GM12878 (cell line): Measurements from ENCODE around the gene LTB4R. TPM values are rescaled to one million over a fixed set of nuclear protein-coding genes. Genes with fewer than 3 reads are reported as not detected.

ENCODE experiments used
- ATAC-seq: fragments of 200-7000 bp; cut with Tn5 transposase; 3 replicates; pipeline ENCODE4 v1.9.1; 2020; ENCODE audit warnings: mild to moderate bottlenecking, moderate library complexity
- BruUV-seq: library from RNA; stranded (reverse); fragments of 400-500 nt; replicated peaks from 2 replicates; lab custom pipeline; 2021; lab: Mats Ljungman, UMichigan
- CTCF ChIA-PET: fragments of 300-600 bp; sonication (Branson Sonifier 250); formaldehyde crosslinking; extraction: SDS; loops from one replicate; lab custom pipeline; 2021; ENCODE audit warnings: inconsistent platforms; lab: Yijun Ruan, JAX
- POLR2A ChIA-PET: fragments of 350-600 bp; formaldehyde crosslinking; extraction: SDS; loops from one replicate; lab custom pipeline; 2021; ENCODE audit warnings: inconsistent platforms; lab: Charles Lee
- RAD21 ChIA-PET: fragments of 300-600 bp; sonication (Branson Sonifier 250); formaldehyde crosslinking; loops from one replicate; lab custom pipeline; 2023; ENCODE audit warnings: antibody characterized with exemption; ENCODE audit not compliant: unreplicated experiment; lab: Charles Lee
- SMC1A ChIA-PET: fragments of 300-600 bp; sonication (Branson Sonifier 250); formaldehyde crosslinking; loops from one replicate; lab custom pipeline; 2023; ENCODE audit not compliant: unreplicated experiment, uncharacterized antibody; lab: Charles Lee
- DNase-seq: peaks from one replicate; pipeline ENCODE4 v3.0.0-alpha.2; 2011; ENCODE audit warnings: low read depth, low spot score
- FAIRE-seq: peaks from 3 replicates; lab custom pipeline; 2011; peaks lifted over from hg19 to GRCh38; lab: Jason Lieb, UNC
- H2AFZ ChIP-seq: 2 replicates; pipeline ENCODE4 v1.6.0; 2011; ENCODE audit warnings: low read depth, low read length, control low read depth; ENCODE audit not compliant: control insufficient read depth
- H3K27ac ChIP-seq: 2 replicates; pipeline ENCODE4 v1.5.1; 2011; ENCODE audit warnings: control low read depth; ENCODE audit not compliant: control insufficient read depth, insufficient read depth
- H3K27me3 ChIP-seq, 2 experiments: replicated peaks in 1 of 2; 2 replicates each; pipeline versions ENCODE4 v1.6.0 to v1.6.1; 2011; ENCODE audit warnings: low read length in 1 of 2; ENCODE audit not compliant: control insufficient read depth in 2 of 2, insufficient read depth in 2 of 2
- H3K36me3 ChIP-seq, 2 experiments: 2 replicates each; pipeline ENCODE4 v1.5.1; 2011; ENCODE audit warnings: low read length in 1 of 2; ENCODE audit not compliant: control insufficient read depth in 2 of 2, insufficient read depth in 2 of 2
- H3K4me1 ChIP-seq: 2 replicates; pipeline ENCODE4 v1.6.1; 2011; ENCODE audit warnings: mild to moderate bottlenecking, low read length, moderate library complexity, mixed read lengths; ENCODE audit not compliant: control insufficient read depth, insufficient read depth
- H3K4me2 ChIP-seq: 2 replicates; pipeline ENCODE4 v1.6.0; 2011; ENCODE audit warnings: control low read depth; ENCODE audit not compliant: control insufficient read depth, insufficient read depth
- H3K4me3 ChIP-seq: fragments of 200-600 bp; sonication (generic); 2 replicates; pipeline ENCODE4 v1.5.1; 2016
- H3K79me2 ChIP-seq: 2 replicates; pipeline ENCODE4 v1.6.0; 2011; ENCODE audit warnings: low read length; ENCODE audit not compliant: control insufficient read depth, insufficient read depth
- H3K9ac ChIP-seq: 2 replicates; pipeline ENCODE4 v1.8.0; 2011; ENCODE audit warnings: low read length, control low read depth, mixed read lengths; ENCODE audit not compliant: control insufficient read depth, insufficient read depth
- H3K9me3 ChIP-seq: replicated peaks from 3 replicates; pipeline ENCODE4 v1.5.1; 2011; ENCODE audit warnings: mild to moderate bottlenecking, low read length; ENCODE audit not compliant: control insufficient read depth, insufficient read depth
- H4K20me1 ChIP-seq: 2 replicates; pipeline ENCODE4 v1.6.0; 2011; ENCODE audit not compliant: control insufficient read depth, insufficient read depth
- LARP7 ChIP-seq: fragments of 450-650 bp; IDR thresholded peaks from 2 replicates; pipeline ENCODE4 v1.6.1; 2017; ENCODE audit warnings: mild to moderate bottlenecking
- MTA2 ChIP-seq: fragments of 450-650 bp; IDR thresholded peaks from 2 replicates; pipeline ENCODE4 v1.6.1; 2016; ENCODE audit warnings: low read depth, mild to moderate bottlenecking, moderate library complexity
- NFYB ChIP-seq: IDR thresholded peaks from 2 replicates; pipeline ENCODE4 v1.6.1; 2011; ENCODE audit warnings: low read depth, mild to moderate bottlenecking, low read length, improper control_type of control experiment, moderate library complexity; ENCODE audit not compliant: insufficient read depth
- NR2C1 ChIP-seq: fragments of 450-650 bp; IDR thresholded peaks from 2 replicates; pipeline ENCODE4 v1.6.1; 2017; ENCODE audit warnings: antibody characterized with exemption, mild to moderate bottlenecking, moderate library complexity
- POLR2A ChIP-seq: IDR thresholded peaks from 2 replicates; pipeline ENCODE4 v1.6.1; 2011; ENCODE audit warnings: low read depth, mild to moderate bottlenecking, low read length
- SREBF1 ChIP-seq: IDR thresholded peaks from 2 replicates; pipeline ENCODE4 v1.6.1; 2012; ENCODE audit warnings: mild to moderate bottlenecking, low read length
- ZSCAN29 ChIP-seq: fragments of 450-650 bp; IDR thresholded peaks from 2 replicates; pipeline ENCODE4 v1.6.1; 2017; ENCODE audit warnings: mild to moderate bottlenecking, moderate library complexity
- WGBS: methylation state at CpG from one replicate; pipeline ENCODE4 v1.1.6; 2016; ENCODE audit warnings: low lambda C conversion rate; ENCODE audit not compliant: insufficient replicate concordance, insufficient coverage; ENCODE audit errors: missing lambda C conversion rate; 5-methylcytosine and 5-hydroxymethylcytosine counted together
- in situ Hi-C: fragments of 300-500 bp; cut with MboI; formaldehyde crosslinking; loops from 9 replicates; pipeline ENCODE4 v1.14.3; 2018; ENCODE audit warnings: mixed read lengths
- intact Hi-C: fragments of 100-400 bp; cut with micrococcal nuclease; formaldehyde crosslinking; loops from one replicate; pipeline ENCODE4 v1.14.2; 2022; ENCODE audit not compliant: unreplicated experiment
- polyA plus RNA-seq, 11 experiments: library from polyadenylated mRNA; depleted of rRNA in 4 of 11; unstranded in 6 of 11; stranded (reverse) in 5 of 11; fragments of >200 nt; fragmentation: Nextera tagmentation in 4 of 11; fragmentation: Illumina TruSeq in 1 of 11; extraction: Ambion mirVana in 4 of 11; extraction: Trizol in 1 of 11; gene quantifications; 1 replicate in 1 of 11; 2 replicates in 10 of 11; pipeline versions ENCODE4 v1.2.1 to v1.2.3, GENCODE V29; 2011 to 2016; ENCODE audit warnings: inconsistent platforms in 2 of 11, missing spikeins in 2 of 11, low read depth in 1 of 11
- total RNA-seq, 4 experiments: library from RNA; depleted of rRNA in 3 of 4; stranded (reverse); fragments of >200 nt in 3 of 4; fragmentation: Illumina TruSeq in 1 of 4; extraction: Trizol in 1 of 4; gene quantifications; 2 replicates each; pipeline versions ENCODE4 v1.2.1 to v1.2.3, GENCODE V29; 2013 to 2021

Gene LTB4R
- total and polyA plus RNA-seq, 10 of the 15 experiments (the other 5 are each of a cell fraction or from before 2014, with no cell fraction given), result 1.2 to 14.0 (median 4.0) TPM

DNA sequence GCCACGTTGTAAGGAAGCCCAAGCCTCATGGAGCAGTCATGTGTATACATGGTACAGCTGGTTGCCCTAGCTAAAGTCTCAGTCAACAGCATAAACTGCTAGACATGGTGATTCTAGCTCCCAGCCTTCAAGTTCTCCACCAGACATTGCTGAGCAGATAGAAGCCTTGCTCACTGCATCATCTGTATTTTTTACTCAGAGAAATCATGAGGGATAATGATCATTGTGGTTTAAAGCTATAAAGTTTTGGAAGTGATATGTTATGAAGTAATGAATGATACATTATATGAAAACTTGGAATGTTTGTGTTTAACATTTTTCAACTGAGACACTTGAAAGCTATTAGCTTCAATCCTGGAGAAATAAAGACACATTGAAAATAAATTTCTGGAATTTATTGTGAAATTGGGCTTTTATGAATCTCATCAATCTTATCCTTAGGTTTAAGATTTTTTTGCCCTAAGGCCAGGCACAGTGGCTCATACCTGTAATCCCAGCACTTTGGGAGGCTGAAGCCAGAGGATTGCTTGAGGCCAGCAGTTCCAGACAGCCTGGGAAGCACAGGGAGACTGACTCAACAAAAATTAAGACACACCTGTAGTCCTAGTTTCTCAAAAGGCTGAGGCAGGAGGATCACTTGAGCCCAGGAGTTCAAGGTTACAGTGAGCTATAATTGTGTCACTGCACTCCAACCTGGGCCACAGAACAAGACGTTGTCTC lies 51.1 kb downstream of the LTB4R start:
- no peak for TF ChIP-seq MTA2
- no peak for TF ChIP-seq ZSCAN29
- no peak for TF ChIP-seq LARP7
- no peak for TF ChIP-seq NR2C1
- no peak for TF ChIP-seq SREBF1
- no peak for TF ChIP-seq NFYB
- no peak for TF ChIP-seq POLR2A
- WGBS, result 0% methylated on average over 2 of the region's 2 CpGs
- RAD21 ChIA-PET, result interaction anchor here (1.1 to 3.0 kb wide), 5 partner anchors 19 to 75 kb away, joined by 3 to 23 read pairs (median 4); no protein-coding TSS in a partner anchor

More for the DNA sequence above, 51.1 kb downstream of the LTB4R start:
- Histone ChIP-seq H2AFZ (no peak overlapping the region), H3K79me2 (no peaks in the 10 kb centered on the region), H4K20me1 (no peaks in the 10 kb centered on the region), H3K4me2 (no peak overlapping the region), H3K9me3 (no peaks in the 10 kb centered on the region), H3K9ac (no peak overlapping the region), H3K36me3 (no peaks in the 10 kb centered on the region), H3K4me1 (peaks cover 15% of the 10 kb centered on the region), H3K4me3 (no peak overlapping the region), H3K27me3 (peaks cover 0 to under 1% of the 10 kb centered on the region in 2 experiments; a peak in 3 of 4 replicates), H3K27ac (no peak overlapping the region)
- ChIA-PET CTCF (interaction anchor here (0.6 to 7.7 kb wide), 12 partner anchors 13 to 123 kb away, joined by 3 to 79 read pairs (median 6); partner anchors contain the start of genes KHNYN and RIPK3), POLR2A (interaction anchor here (1.2 to 2.2 kb wide), 4 partner anchors 23 to 69 kb away, joined by 3 to 8 read pairs (median 4); partner anchors contain the start of genes KHNYN and RIPK3), SMC1A (interaction anchor here (1.1 to 2.0 kb wide), 8 partner anchors 17 to 74 kb away, joined by 3 to 15 read pairs (median 6); partner anchors contain the start of gene RIPK3)
- DNase-seq (no peak), FAIRE-seq (no peak), ATAC-seq (no peak)
- in situ Hi-C loops (no loop called here), intact Hi-C loops (no loop called here)
- no TSS peak for BruUV-seq
